C4-2B (cell line): ENCODE data around the gene PPP3R1.
A peak's percentile ranks its signal among the peaks of the same experiment; 100 is the strongest.
"Not testable (repeated sequence)": the region's sequence is repeated elsewhere in the genome, so short reads cannot be mapped to it uniquely, and the experiment has no call there.

ENCODE experiments used
- H3K27ac ChIP-seq: fragments of 450-650 bp; 2 replicates; pipeline ENCODE4 v1.5.1; 2017
- ZFX ChIP-seq: fragments of 450-650 bp; IDR thresholded peaks from 2 replicates; pipeline ENCODE4 v1.6.1; 2017
- TF ChIP-seq, protein P1 (sequence below): fragments of 450-650 bp; conservative IDR thresholded peaks from 2 replicates; pipeline ENCODE4 v1.5.1; 2017; ENCODE audit warnings: mild to moderate bottlenecking

The PPP3R1 gene

DNA sequence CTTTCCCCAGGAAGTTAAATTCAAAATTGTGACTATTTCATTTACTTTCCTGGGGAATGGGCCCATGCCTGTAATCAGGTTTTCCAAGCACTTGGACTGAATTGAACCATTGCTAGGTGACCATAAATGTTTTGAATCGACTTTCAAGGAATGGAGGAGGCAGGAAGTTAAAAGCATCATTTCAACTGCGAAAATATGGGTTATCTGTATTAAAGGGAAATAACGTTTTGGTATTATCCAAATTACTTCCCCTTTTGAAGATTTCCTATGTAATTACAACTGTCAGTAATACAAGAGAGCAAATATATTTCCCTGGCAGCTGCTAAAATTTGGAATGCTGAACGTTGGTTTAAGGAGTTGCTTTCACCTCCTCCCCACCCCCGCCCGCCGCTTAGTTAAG, 75.7 kb downstream of the PPP3R1 start:
- H3K27ac ChIP-seq = no peak overlapping the region
- TF ChIP-seq, protein P1, sequence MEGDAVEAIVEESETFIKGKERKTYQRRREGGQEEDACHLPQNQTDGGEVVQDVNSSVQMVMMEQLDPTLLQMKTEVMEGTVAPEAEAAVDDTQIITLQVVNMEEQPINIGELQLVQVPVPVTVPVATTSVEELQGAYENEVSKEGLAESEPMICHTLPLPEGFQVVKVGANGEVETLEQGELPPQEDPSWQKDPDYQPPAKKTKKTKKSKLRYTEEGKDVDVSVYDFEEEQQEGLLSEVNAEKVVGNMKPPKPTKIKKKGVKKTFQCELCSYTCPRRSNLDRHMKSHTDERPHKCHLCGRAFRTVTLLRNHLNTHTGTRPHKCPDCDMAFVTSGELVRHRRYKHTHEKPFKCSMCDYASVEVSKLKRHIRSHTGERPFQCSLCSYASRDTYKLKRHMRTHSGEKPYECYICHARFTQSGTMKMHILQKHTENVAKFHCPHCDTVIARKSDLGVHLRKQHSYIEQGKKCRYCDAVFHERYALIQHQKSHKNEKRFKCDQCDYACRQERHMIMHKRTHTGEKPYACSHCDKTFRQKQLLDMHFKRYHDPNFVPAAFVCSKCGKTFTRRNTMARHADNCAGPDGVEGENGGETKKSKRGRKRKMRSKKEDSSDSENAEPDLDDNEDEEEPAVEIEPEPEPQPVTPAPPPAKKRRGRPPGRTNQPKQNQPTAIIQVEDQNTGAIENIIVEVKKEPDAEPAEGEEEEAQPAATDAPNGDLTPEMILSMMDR = no peak
- TF ChIP-seq ZFX = no peak

DNA sequence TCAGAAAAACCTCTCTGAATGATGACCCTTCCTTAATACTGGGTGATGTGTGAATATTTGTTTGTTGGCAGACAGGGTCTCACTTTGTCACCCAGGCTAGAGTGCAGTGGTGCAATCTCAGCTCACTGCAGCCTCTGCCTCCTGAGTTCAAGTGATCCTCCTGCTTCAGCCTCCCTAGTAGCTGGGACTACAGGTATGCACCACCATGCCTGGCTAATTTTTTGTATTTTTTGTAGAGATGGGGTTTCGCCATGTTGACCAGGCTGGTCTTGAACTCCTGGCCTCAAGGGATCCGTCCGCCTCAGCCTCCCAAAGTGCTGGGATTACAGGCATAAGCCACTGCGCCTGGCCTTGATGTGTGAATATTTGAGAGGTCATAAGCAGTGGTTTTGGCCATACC, 77.1 kb downstream of the PPP3R1 start:
- H3K27ac ChIP-seq = not testable (repeated sequence)

DNA sequence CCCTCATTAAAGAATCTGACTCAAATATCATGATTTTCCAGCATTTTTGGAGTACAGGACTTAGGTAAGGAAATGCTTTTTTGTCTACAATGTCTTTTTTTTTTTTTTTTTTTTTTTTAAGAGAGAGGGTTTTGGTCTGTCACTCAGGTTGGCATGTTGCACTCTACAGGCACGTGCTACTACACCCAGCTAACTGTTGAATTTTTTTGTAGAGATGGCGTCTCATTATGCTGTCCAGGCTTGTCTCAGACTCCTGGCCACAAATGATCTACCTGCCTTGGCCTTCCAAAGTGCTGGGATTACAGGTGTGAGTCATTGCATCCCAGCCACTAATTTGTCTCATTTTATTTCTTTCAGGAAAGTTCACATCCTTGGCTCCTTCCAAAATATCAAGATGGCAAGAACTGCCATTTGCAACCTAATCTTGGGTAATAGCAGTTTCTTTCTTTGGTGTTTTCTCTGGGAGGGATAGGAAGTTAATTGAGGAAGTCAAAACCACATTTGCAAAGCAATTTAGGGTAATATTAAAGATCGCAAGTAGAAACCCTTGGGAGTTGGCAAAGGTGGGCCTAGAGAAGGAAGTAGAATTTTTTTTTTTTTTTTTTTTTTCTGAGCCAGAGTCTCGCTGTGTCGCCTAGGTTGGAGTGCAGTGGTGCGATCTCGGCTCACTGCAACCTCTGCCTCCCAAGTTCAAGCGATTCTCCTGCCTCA, 79.2 kb downstream of the PPP3R1 start:
- no peak overlapping the region for H3K27ac ChIP-seq
- TF ChIP-seq, protein P1 = no peak
- TF ChIP-seq ZFX = no peak

DNA sequence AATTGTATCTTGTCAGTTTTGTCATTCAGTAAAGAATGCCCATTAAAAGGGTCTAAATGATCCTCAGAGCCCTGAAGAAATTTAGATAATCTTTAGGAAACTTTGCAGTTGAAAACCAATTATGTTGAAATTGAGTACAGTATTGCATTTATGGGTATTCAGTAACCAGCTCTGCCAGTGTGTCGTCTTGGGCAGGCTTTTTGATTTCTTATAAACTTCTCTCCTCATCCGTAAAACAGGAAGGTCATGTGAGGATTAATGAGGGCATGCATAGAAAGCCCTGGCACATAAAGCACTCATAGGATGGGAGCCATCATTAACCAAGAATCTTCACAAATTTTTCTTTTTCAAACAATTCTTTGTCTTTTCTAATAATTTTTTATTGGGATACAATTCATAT, 79.8 kb downstream of the PPP3R1 start:
- H3K27ac ChIP-seq = no peak overlapping the region
- TF ChIP-seq ZFX = no peak
- TF ChIP-seq, protein P1 = no peak

DNA sequence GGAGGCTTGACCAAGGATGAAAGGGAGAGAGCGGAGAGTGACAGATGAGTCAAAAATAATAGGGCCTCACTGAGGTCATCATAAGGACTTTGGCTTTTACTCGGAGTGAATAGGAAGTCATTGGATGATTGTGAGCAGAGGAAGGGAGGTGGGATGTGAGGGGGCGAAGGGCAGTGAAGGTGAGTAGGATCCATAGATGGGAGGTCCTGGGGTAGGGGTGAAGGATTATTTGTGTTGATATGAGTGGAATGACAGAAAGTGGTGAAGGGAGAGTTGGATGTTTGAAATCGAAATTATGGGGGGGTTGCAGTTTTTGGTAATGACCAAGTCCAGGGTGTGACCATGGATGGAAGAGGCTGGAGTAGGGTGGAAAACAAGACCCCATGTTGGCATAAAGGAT, 80.6 kb downstream of the PPP3R1 start:
- H3K27ac ChIP-seq = no peak overlapping the region
- no peak for TF ChIP-seq ZFX
- TF ChIP-seq, protein P1 = no peak

DNA sequence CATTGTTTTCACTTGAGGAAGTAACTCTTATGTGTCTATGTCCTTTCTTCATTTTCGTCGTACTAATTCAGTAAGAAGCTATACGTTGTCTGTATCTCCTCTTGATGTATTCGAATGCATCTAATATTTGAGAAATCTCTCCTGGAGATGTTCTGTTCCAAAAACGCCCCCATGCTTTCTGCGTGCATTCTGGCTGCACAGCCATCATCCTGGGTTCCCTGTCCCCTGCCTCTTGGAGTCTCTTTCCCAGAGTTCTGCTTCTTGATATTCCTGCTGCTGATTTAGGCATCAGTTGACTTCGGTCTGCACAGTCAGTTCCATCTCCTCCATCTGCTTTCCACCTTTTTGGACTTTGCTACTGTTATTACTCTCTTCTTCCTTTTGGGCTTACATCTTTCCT, 81.2 kb downstream of the PPP3R1 start:
- no peak overlapping the region for H3K27ac ChIP-seq
- TF ChIP-seq, protein P1 = no peak
- TF ChIP-seq ZFX = no peak

DNA sequence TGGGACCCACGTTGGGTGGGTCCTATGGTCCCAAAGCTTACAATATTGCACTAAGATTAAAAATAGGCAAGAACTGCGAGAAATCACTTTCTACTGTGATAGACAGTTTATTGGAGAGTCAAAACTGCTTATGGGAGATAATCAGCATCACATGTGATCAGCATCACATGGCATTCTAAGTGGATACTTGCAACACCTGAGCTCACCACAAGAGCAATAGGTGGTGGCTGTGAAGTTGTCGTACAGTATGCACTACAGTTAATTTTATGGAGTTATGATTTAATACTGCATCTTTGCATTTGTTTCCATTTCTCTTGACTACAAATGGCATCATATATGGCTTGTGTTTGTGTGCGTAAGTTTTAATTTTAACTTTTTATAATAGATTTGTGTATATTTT, 83.0 kb downstream of the PPP3R1 start:
- TF ChIP-seq ZFX = no peak
- TF ChIP-seq, protein P1 = peak; percentile 7; the same call in 1 of the 2 replicates
- no peak overlapping the region for H3K27ac ChIP-seq

DNA sequence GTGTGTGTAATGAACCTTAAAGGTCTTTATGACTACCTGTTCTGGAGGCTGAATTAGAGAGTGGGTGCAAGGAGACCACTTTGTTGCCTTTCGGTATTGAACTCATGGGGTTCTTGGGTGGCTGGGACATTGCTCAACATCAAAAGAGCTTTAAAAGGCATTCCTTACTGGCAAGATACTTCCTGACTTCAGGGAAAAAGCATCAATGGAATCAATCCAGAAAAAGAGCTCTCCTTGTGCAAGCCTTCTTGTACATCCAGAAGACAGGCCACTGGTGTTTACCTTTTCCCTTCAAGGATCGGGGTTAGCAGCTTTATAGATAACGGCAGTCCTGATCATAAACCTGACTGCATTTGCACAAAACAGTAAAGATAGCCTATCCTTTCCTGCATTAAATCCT, 85.1 kb downstream of the PPP3R1 start:
- TF ChIP-seq, protein P1 = no peak
- no peak for TF ChIP-seq ZFX
- no peak overlapping the region for H3K27ac ChIP-seq
